Measurements from ENCODE around the gene CACNB1.

Gene CACNB1

GRCh38 chr17:39200070-39200879 is 2.8 kb upstream of the CACNB1 start, which contains the start of gene RPL19:
TSS of gene RPL19 (plus strand) at chr17:39200283. CDS start at chr17:39200345, 62 bp downstream.
- peak; percentile 90 for TF ChIP-seq MAX (IDR thresholded peaks at IDR 0.05)
- TF ChIP-seq YY1 (IDR thresholded peaks at IDR 0.05; ENCODE audit: low read depth): peak; percentile 76; the same call in 1 of the 2 replicates
- TF ChIP-seq TEAD4 (IDR thresholded peaks at IDR 0.05): no peak
- no peak for TF ChIP-seq CEBPB (IDR thresholded peaks at IDR 0.05)
- no peak; the same call in 1 of the 2 replicates for TF ChIP-seq USF1 (IDR thresholded peaks at IDR 0.05)
- peak; percentile 95 for TF ChIP-seq TAF1 (IDR thresholded peaks at IDR 0.05; ENCODE audit: low read depth)

GRCh38 chr17:39199820-39200069 is 2.3 kb upstream of the CACNB1 start:
- peak; percentile 72 for TF ChIP-seq CEBPB (IDR thresholded peaks at IDR 0.05)
- TF ChIP-seq EGR1 (IDR thresholded peaks at IDR 0.05): peak; percentile 66
- TF ChIP-seq TCF12 (IDR thresholded peaks at IDR 0.05; ENCODE audit: low read depth): peak; percentile 32; the same call in 1 of the 2 replicates
- no peak for TF ChIP-seq FOXM1 (IDR thresholded peaks at IDR 0.05; ENCODE audit: borderline replicate concordance, low read depth)
- peak; percentile 52; the same call in 1 of the 2 replicates for TF ChIP-seq MAX (IDR thresholded peaks at IDR 0.05)
- no peak for TF ChIP-seq TEAD4 (IDR thresholded peaks at IDR 0.05)
- peak; percentile 97 for TF ChIP-seq USF1 (IDR thresholded peaks at IDR 0.05)
- TF ChIP-seq EP300 (IDR thresholded peaks at IDR 0.05; ENCODE audit: borderline replicate concordance): no peak

- TF ChIP-seq CEBPB (IDR thresholded peaks at IDR 0.05) (0 out of 2 replicates have a peak, but pooled peaks have one; percentile 37), REST (IDR thresholded peaks at IDR 0.05; ENCODE audit: low read depth) (no peak), MAX (IDR thresholded peaks at IDR 0.05) (no peak)
These were observed 707 bp upstream of the CACNB1 start for GRCh38 chr17:39198186-39198566.

GRCh38 chr17:39196808-39197291 is 619 bp downstream of the CACNB1 start:
- TF ChIP-seq CREB1 (IDR thresholded peaks at IDR 0.05; ENCODE audit: low read depth): no peak
- TF ChIP-seq TEAD4 (IDR thresholded peaks at IDR 0.05): 0 out of 2 replicates have a peak, but pooled peaks have one; percentile 2
- 0 out of 2 replicates have a peak, but pooled peaks have one; percentile 58 for TF ChIP-seq ZBTB7A (IDR thresholded peaks at IDR 0.05; ENCODE audit: low read depth)
- peak; percentile 24 for TF ChIP-seq EGR1 (IDR thresholded peaks at IDR 0.05)
- no peak for TF ChIP-seq TCF12 (IDR thresholded peaks at IDR 0.05; ENCODE audit: low read depth)
- TF ChIP-seq EP300 (IDR thresholded peaks at IDR 0.05; ENCODE audit: borderline replicate concordance): 0 out of 2 replicates have a peak, but pooled peaks have one; percentile 3
- peak; percentile 58 for TF ChIP-seq MAX (IDR thresholded peaks at IDR 0.05)
- TF ChIP-seq RAD21 (IDR thresholded peaks at IDR 0.05; ENCODE audit: low read depth): no peak

- peak; percentile 10; the same call in 1 of the 2 replicates for TF ChIP-seq EP300 (IDR thresholded peaks at IDR 0.05; ENCODE audit: borderline replicate concordance)
- TF ChIP-seq REST (IDR thresholded peaks at IDR 0.05; ENCODE audit: low read depth): no peak
- no peak for TF ChIP-seq MAX (IDR thresholded peaks at IDR 0.05)
- TF ChIP-seq EGR1 (IDR thresholded peaks at IDR 0.05): no peak
- 0 out of 2 replicates have a peak, but pooled peaks have one; percentile 4 for TF ChIP-seq TEAD4 (IDR thresholded peaks at IDR 0.05)
- peak; percentile 77 for TF ChIP-seq NFIC (IDR thresholded peaks at IDR 0.05)
- peak; percentile 25; the same call in 1 of the 2 replicates for TF ChIP-seq TCF12 (IDR thresholded peaks at IDR 0.05; ENCODE audit: low read depth)
These were observed 1.1 kb downstream of the CACNB1 start for GRCh38 chr17:39196241-39196807.
